Measurements from ENCODE around the gene CIRBP. TPM values are rescaled to one million over a fixed set of nuclear protein-coding genes. Genes with fewer than 3 reads are reported as not detected.
"Not testable (repeated sequence)": the region's sequence is repeated elsewhere in the genome, so short reads cannot be mapped to it uniquely, and the experiment has no call there.

The CIRBP gene
- total RNA-seq, 1 experiment from 2014 or later, result 318 TPM

- H3K27ac ChIP-seq, result no peak overlapping the region
- no peaks in the 10 kb centered on the region for H3K36me3 ChIP-seq
- H3K27me3 ChIP-seq (replicated peaks), result no peaks in the 10 kb centered on the region; the same call in 1 of the 2 replicates
- DNase-seq (ENCODE audit: low read depth in 1 of 2, low spot score in 2 of 2), result no peak
- H3K9me3 ChIP-seq (replicated peaks), result no peaks in the 10 kb centered on the region
- no peak overlapping the region for H3K4me3 ChIP-seq
- H3K4me1 ChIP-seq (replicated peaks), result no peaks in the 10 kb centered on the region
Measured at GRCh38 chr19:1304197-1304924, 35.2 kb downstream of the CIRBP start.

DNA sequence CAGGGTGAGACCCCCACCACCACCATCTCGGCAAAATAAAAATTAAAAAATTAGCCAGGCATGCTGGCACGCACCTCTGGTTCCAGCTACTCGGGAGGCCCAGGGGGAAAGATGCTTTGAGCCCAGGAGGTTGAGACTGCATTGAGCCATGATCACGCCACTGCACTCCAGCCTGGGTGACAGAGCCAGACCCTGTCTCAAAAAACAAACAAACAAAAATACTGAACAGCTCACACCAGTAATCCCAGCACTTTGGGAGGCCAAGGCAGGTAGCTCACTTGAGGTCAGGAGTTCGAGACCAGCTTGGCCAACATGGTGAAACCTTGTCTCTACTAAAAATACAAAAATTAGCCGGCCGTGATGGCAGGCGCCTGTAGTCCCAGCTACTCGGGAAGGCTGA is 36.2 kb downstream of the CIRBP start:
- not testable (repeated sequence) for H3K36me3 ChIP-seq; H3K4me1 ChIP-seq (replicated peaks); H3K4me3 ChIP-seq; H3K27me3 ChIP-seq (replicated peaks); H3K27ac ChIP-seq; H3K9me3 ChIP-seq (replicated peaks); DNase-seq (ENCODE audit: low read depth in 1 of 2, low spot score in 2 of 2)

GRCh38 chr19:1307320-1307719 is 38.2 kb downstream of the CIRBP start:
- H3K4me1 ChIP-seq (replicated peaks), result no peaks in the 10 kb centered on the region
- no peak overlapping the region for H3K27ac ChIP-seq
- H3K36me3 ChIP-seq, result no peaks in the 10 kb centered on the region
- H3K9me3 ChIP-seq (replicated peaks), result no peaks in the 10 kb centered on the region
- no peak overlapping the region for H3K4me3 ChIP-seq
- peaks cover 10% of the 10 kb centered on the region; the same call in 1 of the 2 replicates for H3K27me3 ChIP-seq (replicated peaks)
- no peak for DNase-seq (ENCODE audit: low read depth in 1 of 2, low spot score in 2 of 2)

- Histone ChIP-seq H3K27ac (no peak overlapping the region), H3K4me1 (replicated peaks) (no peaks in the 10 kb centered on the region), H3K9me3 (replicated peaks) (no peaks in the 10 kb centered on the region), H3K27me3 (replicated peaks) (peaks cover 10% of the 10 kb centered on the region; the same call in 1 of the 2 replicates), H3K36me3 (no peaks in the 10 kb centered on the region), H3K4me3 (no peak overlapping the region)
- DNase-seq (ENCODE audit: low read depth in 1 of 2, low spot score in 2 of 2), result no peak
Measured at GRCh38 chr19:1307755-1308303, 38.7 kb downstream of the CIRBP start.

DNA sequence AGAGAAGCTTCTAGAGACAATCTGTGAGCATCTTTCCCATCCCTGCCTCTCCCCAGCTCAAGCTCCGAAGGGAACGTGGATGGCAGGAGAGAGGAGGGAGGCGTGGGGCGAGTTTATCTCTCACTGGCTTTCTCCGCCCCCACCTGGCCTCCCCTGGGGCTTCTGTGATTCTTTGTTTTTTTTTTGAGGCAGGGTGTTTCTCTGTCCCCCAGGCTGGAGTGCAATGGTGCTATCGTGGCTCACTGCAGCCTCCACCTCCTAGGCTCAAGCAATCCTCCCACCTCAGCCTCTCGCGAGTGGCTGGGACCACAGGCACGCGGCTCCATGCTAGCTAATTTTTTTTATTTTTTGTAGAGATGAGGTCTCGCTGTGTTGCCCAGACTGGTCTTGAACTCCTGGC is 39.6 kb downstream of the CIRBP start:
- Histone ChIP-seq H3K4me1 (replicated peaks) (peaks cover 3% of the 10 kb centered on the region), H3K4me3 (no peak overlapping the region), H3K9me3 (replicated peaks) (no peaks in the 10 kb centered on the region), H3K27ac (no peak overlapping the region), H3K36me3 (no peaks in the 10 kb centered on the region), H3K27me3 (replicated peaks) (peaks cover 10% of the 10 kb centered on the region; the same call in 1 of the 2 replicates)
- no peak for DNase-seq (ENCODE audit: low read depth in 1 of 2, low spot score in 2 of 2)

DNA sequence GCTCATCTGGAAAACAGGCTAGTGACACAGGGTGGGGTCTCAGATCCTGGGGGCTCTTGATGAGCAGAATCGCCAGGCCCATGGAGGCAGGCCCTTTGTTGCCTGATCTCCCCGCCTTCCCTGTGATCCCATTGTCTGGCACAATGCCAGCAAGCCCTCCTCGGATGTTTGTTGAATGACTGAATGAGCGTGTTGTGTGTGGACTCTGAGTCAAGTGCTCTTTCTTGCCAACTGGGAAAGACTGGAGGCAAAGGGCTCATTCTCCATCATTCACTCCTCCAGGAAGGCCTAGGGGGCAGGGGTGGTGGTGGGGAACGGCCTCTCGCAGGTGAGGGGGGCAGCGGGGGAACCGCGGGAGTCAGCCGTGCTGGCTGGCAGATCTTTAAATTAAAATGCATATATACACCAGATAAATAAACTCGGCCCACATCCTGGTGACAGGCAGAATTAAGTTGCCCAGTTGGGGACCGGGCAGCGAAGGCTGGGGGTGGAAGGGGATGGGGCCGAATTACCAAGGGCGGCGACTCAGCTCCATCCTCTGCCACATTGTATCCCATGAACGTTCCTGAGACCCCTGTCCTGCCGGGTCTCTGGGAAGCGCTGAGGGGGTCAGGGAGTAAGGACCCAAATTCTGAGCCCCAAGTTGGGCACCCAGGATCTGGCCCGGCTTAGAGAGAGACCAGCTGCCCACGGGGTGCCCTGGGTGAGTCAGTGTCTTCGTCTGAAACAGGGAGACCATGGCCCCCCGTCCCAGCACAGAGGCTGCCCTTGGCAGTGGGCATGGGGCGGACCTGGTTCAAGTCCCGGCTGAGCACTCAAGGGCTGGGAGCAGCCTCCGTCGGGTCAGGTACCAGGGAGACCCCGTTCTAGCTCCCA is 41.1 kb downstream of the CIRBP start:
- Histone ChIP-seq H3K27me3 (replicated peaks) (peaks cover 13% of the 10 kb centered on the region), H3K27ac (no peak overlapping the region), H3K4me3 (no peak overlapping the region), H3K4me1 (replicated peaks) (peaks cover 3% of the 10 kb centered on the region), H3K36me3 (no peaks in the 10 kb centered on the region), H3K9me3 (replicated peaks) (no peaks in the 10 kb centered on the region; the same call in 1 of the 2 replicates)
- DNase-seq (ENCODE audit: low read depth in 1 of 2, low spot score in 2 of 2), result no peak

- H3K9me3 ChIP-seq (replicated peaks), result no peaks in the 10 kb centered on the region; the same call in 1 of the 2 replicates
- DNase-seq (ENCODE audit: low read depth in 1 of 2, low spot score in 2 of 2), result no peak
- H3K4me1 ChIP-seq (replicated peaks), result peaks cover 7% of the 10 kb centered on the region
- no peak overlapping the region for H3K4me3 ChIP-seq
- H3K36me3 ChIP-seq, result no peaks in the 10 kb centered on the region
- peaks cover 19% of the 10 kb centered on the region for H3K27me3 ChIP-seq (replicated peaks)
- H3K27ac ChIP-seq, result no peak overlapping the region
Measured at GRCh38 chr19:1310853-1311180, 41.7 kb downstream of the CIRBP start.

GRCh38 chr19:1311543-1312091 is 42.5 kb downstream of the CIRBP start:
- no peak overlapping the region for H3K27ac ChIP-seq
- DNase-seq (ENCODE audit: low read depth in 1 of 2, low spot score in 2 of 2), result no peak
- H3K4me1 ChIP-seq (replicated peaks), result peaks cover 9% of the 10 kb centered on the region

GRCh38 chr19:1312767-1313694 is 43.9 kb downstream of the CIRBP start:
- H3K27ac ChIP-seq, result no peak overlapping the region
- DNase-seq (ENCODE audit: low read depth in 1 of 2, low spot score in 2 of 2), result peak in 1 of 2 experiments; percentile 60
- H3K27me3 ChIP-seq (replicated peaks), result peaks cover 40% of the 10 kb centered on the region

More at GRCh38 chr19:1311543-1312091, 42.5 kb downstream of the CIRBP start:
- Histone ChIP-seq H3K9me3 (replicated peaks) (no peaks in the 10 kb centered on the region; the same call in 1 of the 2 replicates), H3K4me3 (no peak overlapping the region), H3K36me3 (no peaks in the 10 kb centered on the region), H3K27me3 (replicated peaks) (peaks cover 27% of the 10 kb centered on the region)

GRCh38 chr19:1313695-1314613 is 44.8 kb downstream of the CIRBP start:
- no peak for DNase-seq (ENCODE audit: low read depth in 1 of 2, low spot score in 2 of 2)
- Histone ChIP-seq H3K4me3 (no peak overlapping the region), H3K36me3 (no peaks in the 10 kb centered on the region), H3K4me1 (replicated peaks) (peaks cover 9% of the 10 kb centered on the region), H3K27me3 (replicated peaks) (peaks cover 41% of the 10 kb centered on the region), H3K27ac (no peak overlapping the region), H3K9me3 (replicated peaks) (no peaks in the 10 kb centered on the region; the same call in 1 of the 2 replicates)

More at GRCh38 chr19:1312767-1313694, 43.9 kb downstream of the CIRBP start:
- Histone ChIP-seq H3K4me3 (no peak overlapping the region), H3K9me3 (replicated peaks) (no peaks in the 10 kb centered on the region; the same call in 1 of the 2 replicates), H3K36me3 (no peaks in the 10 kb centered on the region), H3K4me1 (replicated peaks) (peaks cover 9% of the 10 kb centered on the region)

DNA sequence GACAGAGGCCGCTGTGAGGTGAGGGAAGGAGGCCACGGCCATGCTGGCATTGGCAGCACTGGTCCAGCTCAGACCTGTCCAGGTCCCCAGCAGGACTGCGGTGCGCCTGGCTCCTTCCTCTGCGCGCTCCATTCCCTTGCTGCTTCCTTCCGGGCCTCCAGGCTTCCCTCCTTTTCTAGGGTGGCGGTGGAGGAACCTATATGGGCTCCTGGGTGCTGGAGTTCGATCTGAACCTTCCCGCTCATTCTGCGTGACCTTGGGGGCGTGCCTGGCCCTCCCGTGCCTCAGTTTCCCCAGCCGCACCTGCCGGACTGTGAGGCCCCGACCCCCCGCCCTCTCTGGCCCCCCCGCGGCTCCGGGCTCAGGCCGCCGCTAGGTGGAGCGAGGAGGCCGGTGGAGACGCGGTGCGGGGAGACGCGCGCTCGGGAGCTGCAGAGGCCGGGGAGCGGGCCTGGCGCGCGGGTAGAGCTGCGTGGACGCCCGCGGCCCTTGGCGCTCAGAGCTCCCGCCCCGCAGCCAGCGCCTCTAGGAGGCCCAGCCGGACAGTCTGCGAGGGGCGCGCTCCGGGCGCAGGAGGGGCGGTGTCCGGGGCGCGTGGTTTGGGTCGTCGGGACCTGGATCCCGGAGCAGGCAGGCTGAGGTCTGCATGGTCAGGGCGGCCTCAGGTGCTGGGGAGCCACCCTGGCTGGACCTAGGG is 46.5 kb downstream of the CIRBP start:
- peak in 1 of 2 experiments; percentile 40 for DNase-seq (ENCODE audit: low read depth in 1 of 2, low spot score in 2 of 2)
- Histone ChIP-seq H3K27ac (no peak overlapping the region), H3K9me3 (replicated peaks) (no peaks in the 10 kb centered on the region; the same call in 1 of the 2 replicates), H3K4me1 (replicated peaks) (peaks cover 9% of the 10 kb centered on the region), H3K27me3 (replicated peaks) (peaks cover 33% of the 10 kb centered on the region), H3K4me3 (no peak overlapping the region; the same call in 1 of the 2 replicates), H3K36me3 (no peaks in the 10 kb centered on the region)
